A549 (cell line): ENCODE data around the gene ANO3. TPM values are rescaled to one million over a fixed set of nuclear protein-coding genes. Genes with fewer than 3 reads are reported as not detected.

Source experiments
- ATAC-seq, 2 experiments: fragments of 200-7000 bp in 1 of 2; fragments of >200 bp in 1 of 2; cut with Nextera tagmentation in 1 of 2; cut with Tn5 transposase in 1 of 2; 3 replicates each; pipeline versions ENCODE4 v1.8.0 to v1.9.1; 2018 to 2020; ENCODE audit warnings: mild to moderate bottlenecking in 1 of 2, moderate library complexity in 1 of 2
- CTCF ChIA-PET: fragments of 300-600 bp; sonication (Branson Sonifier 250); formaldehyde crosslinking; extraction: SDS; loops from one replicate; lab custom pipeline; 2021; ENCODE audit warnings: antibody characterized with exemption, inconsistent platforms; lab: Yijun Ruan, JAX
- POLR2A ChIA-PET: fragments of 350-600 bp; formaldehyde crosslinking; extraction: SDS; loops from one replicate; lab custom pipeline; 2021; ENCODE audit warnings: antibody characterized with exemption, inconsistent platforms; lab: Yijun Ruan, JAX
- DNase-seq, 2 experiments: peaks; one replicate each; pipeline versions ENCODE4 v3.0.0 to v3.0.0-alpha.2; 2011 to 2016; ENCODE audit warnings: low read depth in 1 of 2, low spot score in 1 of 2
- FAIRE-seq: peaks from 2 replicates; lab custom pipeline; 2011; peaks lifted over from hg19 to GRCh38; lab: Jason Lieb, UNC
- H3K27ac ChIP-seq, 2 experiments: fragments of >200 bp; sonication (Bioruptor Twin); formaldehyde crosslinking; 3 replicates each; pipeline ENCODE4 v1.5.1; 2016 to 2017
- H3K4me1 ChIP-seq: fragments of >200 bp; sonication (Bioruptor Twin); formaldehyde crosslinking; 3 replicates; pipeline ENCODE4 v1.6.1; 2016
- H3K4me2 ChIP-seq: fragments of >200 bp; sonication (Bioruptor Twin); formaldehyde crosslinking; 3 replicates; pipeline ENCODE4 v1.6.1; 2016
- H3K4me3 ChIP-seq: fragments of >200 bp; sonication (Bioruptor Twin); formaldehyde crosslinking; 3 replicates; pipeline ENCODE4 v1.5.1; 2016
- H3K9me3 ChIP-seq: fragments of >200 bp; sonication (Bioruptor Twin); formaldehyde crosslinking; 3 replicates; pipeline ENCODE4 v1.6.1; 2016
- ATOH8 ChIP-seq: fragments of 250-450 bp; sonication (Bioruptor Pico); IDR thresholded peaks from 2 replicates; pipeline ENCODE4 v1.5.0; 2020; ENCODE audit warnings: low read depth, mild to moderate bottlenecking, moderate library complexity
- BHLHE40 ChIP-seq: IDR thresholded peaks from 2 replicates; pipeline ENCODE4 v1.6.1; 2012; ENCODE audit warnings: low read depth, low read length, inconsistent platforms
- CBX2 ChIP-seq: fragments of 200-600 bp; sonication (generic); IDR thresholded peaks from 2 replicates; pipeline ENCODE4 v1.6.1; 2016; ENCODE audit warnings: low read depth, mild to moderate bottlenecking, borderline replicate concordance
- CHD2 ChIP-seq: fragments of 150-350 bp; IDR thresholded peaks from 2 replicates; pipeline ENCODE4 v1.6.1; 2014; ENCODE audit warnings: low read length; ENCODE audit not compliant: partially characterized antibody
- CHD4 ChIP-seq: fragments of 200-600 bp; sonication (generic); IDR thresholded peaks from 2 replicates; pipeline ENCODE4 v1.6.1; 2016; ENCODE audit warnings: antibody characterized with exemption, mild to moderate bottlenecking, borderline replicate concordance
- EHF ChIP-seq: fragments of 250-450 bp; sonication (Bioruptor Pico); IDR thresholded peaks from 2 replicates; pipeline ENCODE4 v1.5.0; 2020; ENCODE audit warnings: mild to moderate bottlenecking
- EHMT2 ChIP-seq: fragments of 200-600 bp; sonication (generic); IDR thresholded peaks from 2 replicates; pipeline ENCODE4 v1.6.1; 2016; ENCODE audit warnings: antibody characterized with exemption, low read depth, mild to moderate bottlenecking, moderate library complexity
- FOSB ChIP-seq: fragments of 250-450 bp; sonication (Bioruptor Pico); IDR thresholded peaks from 2 replicates; pipeline ENCODE4 v1.5.0; 2020; ENCODE audit warnings: mild to moderate bottlenecking, moderate library complexity
- FOXS1 ChIP-seq: fragments of 250-450 bp; sonication (Bioruptor Pico); IDR thresholded peaks from 2 replicates; pipeline ENCODE4 v1.5.0; 2020; ENCODE audit warnings: mild to moderate bottlenecking, moderate library complexity
- HDAC2 ChIP-seq: fragments of 200-600 bp; sonication (generic); IDR thresholded peaks from 2 replicates; pipeline ENCODE4 v1.6.1; 2016
- HEYL ChIP-seq: fragments of 250-450 bp; sonication (Bioruptor Pico); IDR thresholded peaks from 2 replicates; pipeline ENCODE4 v1.8.0; 2021; ENCODE audit warnings: mild to moderate bottlenecking, moderate library complexity
- HMGXB4 ChIP-seq: fragments of 250-450 bp; sonication (Bioruptor Pico); IDR thresholded peaks from 2 replicates; pipeline ENCODE4 v1.5.0; 2021; ENCODE audit warnings: mild to moderate bottlenecking, moderate library complexity, borderline replicate concordance
- JUN ChIP-seq, 2 experiments: fragments of >200 bp; sonication (Bioruptor Twin); formaldehyde crosslinking; IDR thresholded peaks; 2 replicates in 1 of 2; 3 replicates in 1 of 2; pipeline ENCODE4 v1.6.1; 2016 to 2017
- JUNB ChIP-seq: fragments of >200 bp; sonication (Bioruptor Twin); formaldehyde crosslinking; IDR thresholded peaks from 2 replicates; pipeline ENCODE4 v1.6.1; 2016
- KDM5A ChIP-seq: fragments of 200-600 bp; sonication (generic); IDR thresholded peaks from 2 replicates; pipeline ENCODE4 v1.6.1; 2016; ENCODE audit warnings: antibody characterized with exemption, mild to moderate bottlenecking
- MAFK ChIP-seq: fragments of 450-650 bp; IDR thresholded peaks from 2 replicates; pipeline ENCODE4 v1.6.1; 2014; ENCODE audit not compliant: partially characterized antibody
- MAX ChIP-seq: IDR thresholded peaks from 2 replicates; pipeline ENCODE4 v1.6.1; 2012
- MYC ChIP-seq: IDR thresholded peaks from 2 replicates; pipeline ENCODE4 v1.6.1; 2012; ENCODE audit warnings: mild to moderate bottlenecking, inconsistent platforms, low read length, improper control_type of control experiment, borderline replicate concordance
- NFE2L2 ChIP-seq: fragments of 150-350 bp; conservative IDR thresholded peaks from 2 replicates; pipeline ENCODE4 v1.6.1; 2014; ENCODE audit warnings: low read length
- NPAS2 ChIP-seq: fragments of 250-450 bp; sonication (Bioruptor Pico); IDR thresholded peaks from 2 replicates; pipeline ENCODE4 v1.8.0; 2022; ENCODE audit warnings: mild to moderate bottlenecking, moderate library complexity, borderline replicate concordance
- POLR2A ChIP-seq: IDR thresholded peaks from 2 replicates; pipeline ENCODE4 v1.6.1; 2012; ENCODE audit warnings: mild to moderate bottlenecking, low read length
- POLR2AphosphoS2 ChIP-seq: conservative IDR thresholded peaks from 2 replicates; pipeline ENCODE4 v1.6.1; 2012; ENCODE audit warnings: low read length, improper control_type of control experiment, inconsistent platforms
- RCOR1 ChIP-seq: fragments of 150-350 bp; IDR thresholded peaks from 2 replicates; pipeline ENCODE4 v1.6.1; 2014; ENCODE audit warnings: antibody characterized with exemption, low read length, low read depth
- REST ChIP-seq: fragments of 200-600 bp; sonication (generic); IDR thresholded peaks from 2 replicates; pipeline ENCODE4 v1.6.1; 2016; ENCODE audit warnings: antibody characterized with exemption, mild to moderate bottlenecking, moderate library complexity
- TP53 ChIP-seq: fragments of 250-450 bp; sonication (Bioruptor Pico); IDR thresholded peaks from 2 replicates; pipeline ENCODE4 v1.5.0; 2021; ENCODE audit warnings: mild to moderate bottlenecking, moderate library complexity
- USF2 ChIP-seq: fragments of 450-650 bp; IDR thresholded peaks from 2 replicates; pipeline ENCODE4 v1.6.1; 2014; ENCODE audit warnings: antibody characterized with exemption
- ZC3H11A ChIP-seq: fragments of 450-650 bp; IDR thresholded peaks from 2 replicates; pipeline ENCODE4 v1.6.1; 2014; ENCODE audit warnings: antibody characterized with exemption, mild to moderate bottlenecking
- ZFP36 ChIP-seq: fragments of 450-650 bp; IDR thresholded peaks from 2 replicates; pipeline ENCODE4 v1.6.1; 2014; ENCODE audit warnings: borderline replicate concordance; ENCODE audit not compliant: partially characterized antibody
- ZNF302 ChIP-seq: fragments of 250-450 bp; sonication (Bioruptor Pico); IDR thresholded peaks from 2 replicates; pipeline ENCODE4 v1.9.0; 2021; ENCODE audit warnings: inconsistent platforms, mild to moderate bottlenecking, moderate library complexity
- ZSCAN20 ChIP-seq: fragments of 250-450 bp; sonication (Bioruptor Pico); IDR thresholded peaks from 2 replicates; pipeline ENCODE4 v1.8.0; 2022; ENCODE audit warnings: mild to moderate bottlenecking, moderate library complexity
- WGBS: methylation state at CpG from one replicate; pipeline ENCODE4 v1.1.6; 2017; ENCODE audit errors: missing lambda C conversion rate; 5-methylcytosine and 5-hydroxymethylcytosine counted together
- polyA plus RNA-seq, 4 experiments: library from polyadenylated mRNA; depleted of rRNA in 3 of 4; stranded (reverse); fragments of >200 nt; fragmentation: RNase III in 1 of 4; extraction: RNeasy Plus Mini Kit Qiagen cat#74134 plus additional on column Dnase treatment in 1 of 4; gene quantifications; 2 replicates in 3 of 4; 3 replicates in 1 of 4; pipeline ENCODE4 v1.2.3, GENCODE V29; 2011 to 2017

The ANO3 gene
- polyA plus RNA-seq, 2 of the 4 experiments (the other 2 are of a cell fraction), result not detected

GRCh38 chr11:26348776-26349175 is 16.8 kb downstream of the ANO3 start (continued):
- no peak for TF ChIP-seq POLR2AphosphoS2
- no peak for TF ChIP-seq ZNF302 (CRISPR knock-in tag)
- TF ChIP-seq BHLHE40, result no peak
- no peak for TF ChIP-seq HEYL (CRISPR knock-in tag)
- TF ChIP-seq, all 56 proteins: peak for 0

GRCh38 chr11:26350002-26350401 is 18.1 kb downstream of the ANO3 start:
- ChIA-PET POLR2A (no interaction called here), CTCF (no interaction called here)
- 0 out of 3 replicates have a peak overlapping the region, but pooled peaks have one; percentile 12 for H3K4me2 ChIP-seq
- TF ChIP-seq KDM5A (no peak), ZC3H11A (no peak), MYC (no peak), CBX2 (no peak), ZFP36 (no peak), HMGXB4 (CRISPR knock-in tag) (no peak), POLR2A (no peak), CHD4 (no peak), POLR2AphosphoS2 (no peak), CHD2 (no peak), MAX (no peak), MAFK (no peak), NPAS2 (no peak), NFE2L2 (no peak)
- WGBS, result 33% methylated on average over 7 of the region's 7 CpGs
- no peak overlapping the region for H3K4me3 ChIP-seq
- no peaks in the 10 kb centered on the region for H3K9me3 ChIP-seq
- FAIRE-seq (no peak), ATAC-seq (no peak), DNase-seq (no peak)
- H3K4me1 ChIP-seq, result no peaks in the 10 kb centered on the region
- H3K27ac ChIP-seq, result no peak overlapping the region

GRCh38 chr11:26353010-26353409 is 21.1 kb downstream of the ANO3 start:
- ATAC-seq, result no peak
- Histone ChIP-seq H3K4me1 (no peaks in the 10 kb centered on the region), H3K27ac (no peak overlapping the region), H3K4me2 (no peak overlapping the region), H3K9me3 (no peaks in the 10 kb centered on the region), H3K4me3 (no peak overlapping the region)
- WGBS, result 10% methylated on average over 5 of the region's 5 CpGs
- ChIA-PET POLR2A (no interaction called here), CTCF (no interaction called here)
- FAIRE-seq, result no peak
- no peak for DNase-seq
- TF ChIP-seq EHF (CRISPR knock-in tag) (no peak), HDAC2 (no peak), TP53 (CRISPR knock-in tag) (no peak), JUNB (no peak), RCOR1 (no peak), JUN (IDR thresholded peaks at IDR 0.05) (no peak), REST (no peak), POLR2A (no peak), HMGXB4 (CRISPR knock-in tag) (no peak), ATOH8 (CRISPR knock-in tag) (no peak), CHD2 (no peak), FOXS1 (no peak), FOSB (CRISPR knock-in tag) (no peak), USF2 (no peak), ZSCAN20 (CRISPR knock-in tag) (no peak), EHMT2 (no peak)
